Measurements from ENCODE around the gene CDH12.
"Not testable (repeated sequence)": the region's sequence is repeated elsewhere in the genome, so short reads cannot be mapped to it uniquely, and the experiment has no call there.

Gene CDH12

GRCh38 chr5:22278164-22278563 is 575.0 kb downstream of the CDH12 start:
- DNase-seq (ENCODE audit: low spot score), result no peak

- DNase-seq (ENCODE audit: low spot score), result no peak
Observed at GRCh38 chr5:22277006-22277405, 576.1 kb downstream of the CDH12 start.

GRCh38 chr5:22265855-22266254 is 587.3 kb downstream of the CDH12 start:
- not testable (repeated sequence) for DNase-seq (ENCODE audit: low spot score)

GRCh38 chr5:22258139-22258538 is 595.0 kb downstream of the CDH12 start:
- DNase-seq (ENCODE audit: low spot score), result no peak

- no peak for DNase-seq (ENCODE audit: low spot score)
Observed at GRCh38 chr5:22250528-22250927, 602.6 kb downstream of the CDH12 start.

- DNase-seq (ENCODE audit: low spot score), result no peak
Observed at GRCh38 chr5:22249209-22249729, 603.9 kb downstream of the CDH12 start.

- no peak for DNase-seq (ENCODE audit: low spot score)
Observed at GRCh38 chr5:22245770-22246169, 607.4 kb downstream of the CDH12 start.

GRCh38 chr5:22242532-22242931 is 610.6 kb downstream of the CDH12 start:
- no peak for DNase-seq (ENCODE audit: low spot score)

GRCh38 chr5:22238047-22238446 is 615.1 kb downstream of the CDH12 start:
- DNase-seq (ENCODE audit: low spot score), result no peak

GRCh38 chr5:22226423-22226822 is 626.7 kb downstream of the CDH12 start:
- no peak for DNase-seq (ENCODE audit: low spot score)

GRCh38 chr5:22223079-22223478 is 630.1 kb downstream of the CDH12 start:
- DNase-seq (ENCODE audit: low spot score), result no peak

GRCh38 chr5:22213703-22214495 is 639.2 kb downstream of the CDH12 start:
- DNase-seq (ENCODE audit: low spot score), result not testable (repeated sequence)

GRCh38 chr5:22212254-22212991 is 640.7 kb downstream of the CDH12 start:
- not testable (repeated sequence) for DNase-seq (ENCODE audit: low spot score)

- DNase-seq (ENCODE audit: low spot score), result not testable (repeated sequence)
Observed at GRCh38 chr5:22208463-22208862, 644.7 kb downstream of the CDH12 start.

- DNase-seq (ENCODE audit: low spot score), result not testable (repeated sequence)
Observed at GRCh38 chr5:22188651-22189050, 664.5 kb downstream of the CDH12 start.

GRCh38 chr5:22187632-22188228 is 665.4 kb downstream of the CDH12 start:
- not testable (repeated sequence) for DNase-seq (ENCODE audit: low spot score)

- DNase-seq (ENCODE audit: low spot score), result not testable (repeated sequence)
Observed at GRCh38 chr5:22169226-22169625, 683.9 kb downstream of the CDH12 start.

- not testable (repeated sequence) for DNase-seq (ENCODE audit: low spot score)
Observed at GRCh38 chr5:22168704-22169103, 684.4 kb downstream of the CDH12 start.

GRCh38 chr5:22165931-22166330 is 687.2 kb downstream of the CDH12 start:
- DNase-seq (ENCODE audit: low spot score), result not testable (repeated sequence)

GRCh38 chr5:22164910-22165748 is 688.0 kb downstream of the CDH12 start:
- not testable (repeated sequence) for DNase-seq (ENCODE audit: low spot score)

- not testable (repeated sequence) for DNase-seq (ENCODE audit: low spot score)
Observed at GRCh38 chr5:22156953-22157352, 696.2 kb downstream of the CDH12 start.

GRCh38 chr5:22154779-22155178 is 698.4 kb downstream of the CDH12 start:
- not testable (repeated sequence) for DNase-seq (ENCODE audit: low spot score)

All from left forelimb (tissue), 1 donor.